ENCODE data around the gene C9orf50. TPM values are rescaled to one million over a fixed set of nuclear protein-coding genes. Genes with fewer than 3 reads are reported as not detected.

C9orf50 gene
- total RNA-seq, 1 donor from 2014 or later = 0.87 TPM

DNA sequence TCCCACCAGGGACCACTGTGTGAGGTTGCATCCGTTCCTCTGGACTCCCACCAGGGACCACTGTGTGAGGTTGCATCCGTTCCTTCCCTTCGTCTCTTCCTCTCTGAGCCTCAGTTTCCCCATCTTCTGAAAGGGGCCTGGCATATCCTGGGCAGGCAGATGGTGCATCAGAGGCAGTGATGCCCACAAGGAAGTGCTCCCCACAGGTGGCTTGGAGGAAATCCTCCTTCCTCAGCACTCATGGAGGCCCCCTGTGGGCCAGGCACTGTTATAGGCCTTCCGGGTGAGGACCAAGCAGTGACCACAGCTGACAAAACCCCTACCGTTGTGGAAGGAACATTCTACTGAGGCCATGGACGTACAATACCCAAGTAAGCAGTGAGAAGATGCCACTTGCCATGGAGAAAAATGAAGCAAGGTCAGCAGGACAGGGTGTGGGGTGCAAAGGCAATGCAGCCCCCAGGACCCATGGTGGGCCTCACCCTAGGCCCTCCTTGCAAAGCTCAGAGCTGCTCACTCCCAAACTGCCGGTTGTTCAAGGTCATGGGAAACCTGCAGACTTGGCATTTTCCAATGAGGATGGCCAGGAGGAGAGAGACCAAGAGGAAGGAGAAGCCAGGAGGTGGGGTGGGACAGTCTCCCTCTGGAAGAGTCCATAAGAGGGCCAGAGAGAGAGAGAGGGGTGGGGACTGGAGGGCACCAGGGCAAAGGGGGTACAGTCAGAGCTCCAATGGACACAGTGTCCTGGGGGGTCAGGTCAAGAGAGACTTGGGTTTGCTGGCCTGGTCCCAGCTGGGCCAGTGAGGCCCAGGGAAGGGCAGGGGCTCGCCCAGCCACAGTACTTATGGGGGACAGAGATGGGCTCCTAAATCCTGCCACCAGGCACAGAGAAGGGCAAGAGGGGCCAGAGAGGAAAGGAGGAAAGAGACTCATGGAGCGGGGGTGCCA is 51.1 kb downstream of the C9orf50 start:
- TF ChIP-seq, protein P1, sequence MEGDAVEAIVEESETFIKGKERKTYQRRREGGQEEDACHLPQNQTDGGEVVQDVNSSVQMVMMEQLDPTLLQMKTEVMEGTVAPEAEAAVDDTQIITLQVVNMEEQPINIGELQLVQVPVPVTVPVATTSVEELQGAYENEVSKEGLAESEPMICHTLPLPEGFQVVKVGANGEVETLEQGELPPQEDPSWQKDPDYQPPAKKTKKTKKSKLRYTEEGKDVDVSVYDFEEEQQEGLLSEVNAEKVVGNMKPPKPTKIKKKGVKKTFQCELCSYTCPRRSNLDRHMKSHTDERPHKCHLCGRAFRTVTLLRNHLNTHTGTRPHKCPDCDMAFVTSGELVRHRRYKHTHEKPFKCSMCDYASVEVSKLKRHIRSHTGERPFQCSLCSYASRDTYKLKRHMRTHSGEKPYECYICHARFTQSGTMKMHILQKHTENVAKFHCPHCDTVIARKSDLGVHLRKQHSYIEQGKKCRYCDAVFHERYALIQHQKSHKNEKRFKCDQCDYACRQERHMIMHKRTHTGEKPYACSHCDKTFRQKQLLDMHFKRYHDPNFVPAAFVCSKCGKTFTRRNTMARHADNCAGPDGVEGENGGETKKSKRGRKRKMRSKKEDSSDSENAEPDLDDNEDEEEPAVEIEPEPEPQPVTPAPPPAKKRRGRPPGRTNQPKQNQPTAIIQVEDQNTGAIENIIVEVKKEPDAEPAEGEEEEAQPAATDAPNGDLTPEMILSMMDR (IDR thresholded peaks at IDR 0.05; ENCODE audit: unreplicated experiment) = no peak
- peaks cover 6% of the 10 kb centered on the region for H3K9me3 Mint-ChIP-seq
- H3K27me3 Mint-ChIP-seq (ENCODE audit: low read depth) = no peaks in the 10 kb centered on the region
- H3K27ac Mint-ChIP-seq = peak overlapping the region; percentile 97
- no peaks in the 10 kb centered on the region for H3K36me3 Mint-ChIP-seq
- peak in 1 of 2 experiments; percentile 52 for DNase-seq (ENCODE audit: low spot score in 2 of 2, unreplicated experiment in 2 of 2)
- peak overlapping the region; percentile 73 for H3K4me3 Mint-ChIP-seq
- peaks cover 46% of the 10 kb centered on the region for H3K4me1 Mint-ChIP-seq

DNA sequence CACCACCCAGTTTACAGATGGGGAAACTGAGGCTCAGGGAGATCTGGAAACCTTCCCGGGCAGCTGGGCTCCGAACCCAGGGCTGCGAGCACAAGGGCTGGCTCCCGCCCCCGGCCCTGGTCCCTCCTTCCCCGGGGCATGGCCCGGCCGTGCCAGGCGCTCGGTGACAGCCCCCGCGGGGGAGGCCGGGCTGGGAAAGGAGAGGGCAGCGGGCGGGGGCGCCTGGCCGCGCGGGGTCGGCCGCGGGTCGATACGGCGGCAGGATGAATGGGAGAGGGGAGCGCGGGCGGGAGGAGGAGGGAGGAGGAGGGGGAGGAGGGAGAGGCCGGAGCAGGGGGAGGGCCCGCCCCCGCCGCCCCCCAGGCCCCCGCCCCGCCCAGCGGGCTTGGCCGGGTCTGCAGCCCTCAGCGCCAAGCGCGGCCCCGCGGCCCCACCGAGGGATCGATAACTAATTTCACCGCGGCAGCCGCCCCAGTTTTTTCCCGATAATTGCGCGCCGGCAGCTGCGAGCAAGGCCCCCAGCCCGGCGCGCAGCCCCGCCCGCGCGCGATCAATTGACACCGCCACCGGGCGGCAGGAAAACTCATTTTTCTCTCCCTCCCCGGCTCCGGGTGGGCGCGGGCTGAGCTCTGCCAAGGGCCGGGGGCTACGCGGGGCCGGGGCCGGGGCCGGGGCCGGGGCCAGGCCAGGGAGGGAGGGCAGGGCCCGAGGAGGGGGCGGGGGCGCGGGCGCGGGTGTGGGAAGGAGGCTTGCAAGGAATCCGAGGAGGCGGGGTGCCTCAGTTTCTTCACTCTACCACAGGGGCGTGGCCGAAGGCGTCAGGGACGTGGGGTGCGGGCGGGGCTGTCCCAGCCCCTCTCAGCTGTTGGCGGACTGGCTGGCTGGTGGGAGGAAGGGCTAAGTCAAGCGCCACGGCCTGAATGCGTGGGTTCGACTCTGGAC is 52.1 kb downstream of the C9orf50 start:
- peaks cover 46% of the 10 kb centered on the region for H3K4me1 Mint-ChIP-seq
- H3K27ac Mint-ChIP-seq = peak overlapping the region; percentile 97
- DNase-seq (ENCODE audit: low spot score in 2 of 2, unreplicated experiment in 2 of 2) = peak; percentile 46 to 71
- TF ChIP-seq, protein P1 (IDR thresholded peaks at IDR 0.05; ENCODE audit: unreplicated experiment) = no peak
- no peaks in the 10 kb centered on the region for H3K27me3 Mint-ChIP-seq (ENCODE audit: low read depth)
- H3K9me3 Mint-ChIP-seq = peaks cover 4% of the 10 kb centered on the region
- no peaks in the 10 kb centered on the region for H3K36me3 Mint-ChIP-seq
- H3K4me3 Mint-ChIP-seq = peak overlapping the region; percentile 76

DNA sequence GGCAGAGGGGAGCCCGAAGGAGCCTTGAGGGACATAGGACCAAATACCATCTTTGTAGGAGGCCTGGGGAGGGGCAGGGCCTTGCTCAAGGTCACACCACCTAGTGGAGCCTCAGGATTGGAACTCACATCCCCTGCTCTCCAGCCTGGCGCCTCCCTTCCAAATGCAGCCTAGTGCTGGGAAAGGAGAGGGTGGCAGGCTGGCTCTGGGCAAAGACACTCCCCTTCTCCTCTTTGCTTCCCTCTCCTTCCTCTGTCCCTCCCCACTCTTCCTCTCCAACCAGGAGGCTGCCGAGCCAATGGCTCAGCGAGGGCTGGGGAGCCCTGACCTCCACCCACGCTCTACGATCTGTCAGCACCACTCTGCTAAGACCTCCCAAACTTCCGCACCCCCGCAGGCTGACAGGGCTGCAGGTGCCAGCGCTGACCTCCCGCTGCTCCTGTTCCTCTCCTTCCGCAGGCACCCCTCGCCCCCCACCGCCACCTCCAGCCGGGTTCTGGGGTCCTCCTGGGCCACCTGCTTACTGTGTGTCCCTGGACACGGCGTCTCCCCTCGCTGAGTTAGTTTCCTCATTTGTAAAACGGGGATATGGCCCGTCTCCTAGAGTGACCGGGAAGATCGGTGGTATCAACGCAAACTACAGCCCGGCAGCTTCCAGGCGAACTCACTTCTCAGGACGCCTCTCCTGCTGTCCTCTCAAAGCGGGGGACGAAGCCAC is 52.9 kb downstream of the C9orf50 start:
- Mint-ChIP-seq H3K27me3 (ENCODE audit: low read depth) (no peaks in the 10 kb centered on the region), H3K4me3 (peak overlapping the region; percentile 76), H3K9me3 (no peaks in the 10 kb centered on the region), H3K36me3 (no peaks in the 10 kb centered on the region), H3K27ac (peak overlapping the region; percentile 96), H3K4me1 (peaks cover 46% of the 10 kb centered on the region)
- TF ChIP-seq, protein P1 (IDR thresholded peaks at IDR 0.05; ENCODE audit: unreplicated experiment) = no peak
- peak in 1 of 2 experiments; percentile 51 for DNase-seq (ENCODE audit: low spot score in 2 of 2, unreplicated experiment in 2 of 2)

DNA sequence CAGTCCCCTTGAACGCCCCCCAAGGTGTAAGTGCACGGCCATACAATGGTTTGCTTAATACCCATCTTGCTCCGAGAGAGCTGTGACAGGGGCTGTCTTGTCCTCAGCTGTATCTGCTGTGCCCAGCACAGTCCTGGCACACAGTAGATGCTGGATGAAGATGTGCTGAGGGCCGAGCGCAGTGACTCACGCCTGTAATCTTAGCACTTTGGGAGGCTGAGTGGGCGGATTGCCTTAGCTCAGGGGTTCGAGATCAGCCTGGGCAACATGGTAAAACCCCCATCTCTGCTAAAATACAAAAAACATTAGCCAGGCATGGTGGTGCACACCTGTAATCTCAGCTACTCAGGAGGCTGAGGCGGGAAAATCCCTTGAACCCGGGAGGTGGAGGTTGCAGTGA is 53.6 kb downstream of the C9orf50 start:
- H3K27ac Mint-ChIP-seq = peak overlapping the region; percentile 96

More for the DNA sequence above, 53.6 kb downstream of the C9orf50 start:
- Mint-ChIP-seq H3K36me3 (no peaks in the 10 kb centered on the region), H3K27me3 (ENCODE audit: low read depth) (no peaks in the 10 kb centered on the region), H3K4me3 (peak overlapping the region; percentile 76), H3K4me1 (peaks cover 52% of the 10 kb centered on the region), H3K9me3 (no peaks in the 10 kb centered on the region)
- no peak for DNase-seq (ENCODE audit: low spot score in 2 of 2, unreplicated experiment in 2 of 2)
- TF ChIP-seq, protein P1 (IDR thresholded peaks at IDR 0.05; ENCODE audit: unreplicated experiment) = no peak
